ENCODE data around the gene CREB3L1.

DNA sequence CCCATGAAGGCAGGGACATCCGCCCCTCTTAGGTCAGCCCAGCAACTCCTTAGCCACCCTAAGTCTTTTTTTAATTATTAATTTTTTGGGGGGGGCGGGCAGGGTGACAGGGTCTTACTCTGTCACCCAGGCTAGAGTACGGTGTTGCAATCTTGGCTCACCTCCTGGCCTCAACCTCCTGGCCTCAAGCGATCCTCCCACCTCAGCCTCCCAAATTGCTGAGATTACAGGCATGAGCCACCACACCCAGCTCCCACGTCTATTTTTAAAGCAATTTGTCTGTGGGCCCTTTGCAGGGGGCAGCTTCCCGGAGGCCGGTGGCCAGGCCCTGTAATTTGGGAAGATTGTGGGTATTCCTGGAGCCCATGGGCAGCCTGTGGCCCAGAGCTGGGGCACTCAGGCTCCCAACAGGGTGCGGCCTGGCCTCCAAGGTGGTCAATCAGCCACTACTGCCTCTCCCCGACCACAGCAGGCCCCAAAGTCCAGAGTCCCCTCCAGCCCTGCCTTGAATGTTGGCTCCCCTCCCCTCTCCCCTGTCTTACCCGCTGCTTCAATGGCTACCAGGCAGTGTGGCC lies 27.2 kb downstream of the CREB3L1 start:
- TF ChIP-seq POLR2A (IDR thresholded peaks at IDR 0.05; ENCODE audit: low read depth) (no peak), CTCF (IDR thresholded peaks at IDR 0.05) (no peak), EP300 (IDR thresholded peaks at IDR 0.05) (no peak)

Measured in esophagus muscularis mucosa (tissue), 4 donors.